HEK293T (cell line): ENCODE measurements around the gene STMN1.

Experiments
- CTCF ChIA-PET: fragments of 350-600 bp; formaldehyde crosslinking; extraction: SDS; loops from one replicate; lab custom pipeline; 2021; ENCODE audit warnings: antibody characterized with exemption, inconsistent platforms; lab: Yijun Ruan, JAX
- POLR2A ChIA-PET: fragments of 350-600 bp; formaldehyde crosslinking; extraction: SDS; loops from one replicate; lab custom pipeline; 2020; ENCODE audit warnings: antibody characterized with exemption, inconsistent platforms; lab: Yijun Ruan, JAX
- DNase-seq: peaks from one replicate; pipeline ENCODE4 v3.0.0; 2012; ENCODE audit warnings: mixed read lengths; ENCODE audit errors: extremely low spot score
- ARNT ChIP-seq: fragments of 450-650 bp; IDR thresholded peaks from 2 replicates; pipeline ENCODE4 v1.6.1; 2017; ENCODE audit warnings: mild to moderate bottlenecking
- BHLHE40 ChIP-seq: fragments of 450-650 bp; IDR thresholded peaks from 2 replicates; pipeline ENCODE4 v1.6.1; 2016; ENCODE audit warnings: mild to moderate bottlenecking, moderate library complexity, borderline replicate concordance
- CTBP1 ChIP-seq: fragments of 450-650 bp; IDR thresholded peaks from 2 replicates; pipeline ENCODE4 v1.6.1; 2016; ENCODE audit warnings: borderline replicate concordance
- ELF4 ChIP-seq: fragments of 450-650 bp; IDR thresholded peaks from 2 replicates; pipeline ENCODE4 v1.6.1; 2017; ENCODE audit warnings: antibody characterized with exemption
- FOXA1 ChIP-seq: fragments of 450-650 bp; IDR thresholded peaks from 2 replicates; pipeline ENCODE4 v1.6.1; 2016; ENCODE audit warnings: mild to moderate bottlenecking
- FOXK2 ChIP-seq: fragments of 450-650 bp; IDR thresholded peaks from 2 replicates; pipeline ENCODE4 v1.6.1; 2016; ENCODE audit warnings: mild to moderate bottlenecking
- FOXM1 ChIP-seq: fragments of 450-650 bp; IDR thresholded peaks from 2 replicates; pipeline ENCODE4 v1.6.1; 2017; ENCODE audit warnings: mild to moderate bottlenecking, borderline replicate concordance
- HDGF ChIP-seq: fragments of 450-650 bp; IDR thresholded peaks from 2 replicates; pipeline ENCODE4 v1.6.1; 2017; ENCODE audit warnings: antibody characterized with exemption, borderline replicate concordance
- L3MBTL2 ChIP-seq: fragments of 450-650 bp; conservative IDR thresholded peaks from 2 replicates; pipeline ENCODE4 v1.6.1; 2016; ENCODE audit warnings: mild to moderate bottlenecking
- LEF1 ChIP-seq: fragments of 450-650 bp; IDR thresholded peaks from 2 replicates; pipeline ENCODE4 v1.6.1; 2017; ENCODE audit warnings: mild to moderate bottlenecking, borderline replicate concordance
- NFRKB ChIP-seq: fragments of 450-650 bp; IDR thresholded peaks from 2 replicates; pipeline ENCODE4 v1.6.1; 2016; ENCODE audit warnings: mild to moderate bottlenecking, moderate library complexity
- PKNOX1 ChIP-seq: fragments of 450-650 bp; IDR thresholded peaks from 2 replicates; pipeline ENCODE4 v1.6.1; 2016
- SP1 ChIP-seq: fragments of 450-650 bp; IDR thresholded peaks from 2 replicates; pipeline ENCODE4 v1.6.1; 2017
- SUZ12 ChIP-seq: fragments of 450-650 bp; IDR thresholded peaks from 2 replicates; pipeline ENCODE4 v1.6.1; 2016; ENCODE audit warnings: mild to moderate bottlenecking
- TARDBP ChIP-seq: fragments of 450-650 bp; IDR thresholded peaks from 2 replicates; pipeline ENCODE4 v1.6.1; 2016
- ZNF384 ChIP-seq: fragments of 450-650 bp; IDR thresholded peaks from 2 replicates; pipeline ENCODE4 v1.6.1; 2016

STMN1 gene

DNA sequence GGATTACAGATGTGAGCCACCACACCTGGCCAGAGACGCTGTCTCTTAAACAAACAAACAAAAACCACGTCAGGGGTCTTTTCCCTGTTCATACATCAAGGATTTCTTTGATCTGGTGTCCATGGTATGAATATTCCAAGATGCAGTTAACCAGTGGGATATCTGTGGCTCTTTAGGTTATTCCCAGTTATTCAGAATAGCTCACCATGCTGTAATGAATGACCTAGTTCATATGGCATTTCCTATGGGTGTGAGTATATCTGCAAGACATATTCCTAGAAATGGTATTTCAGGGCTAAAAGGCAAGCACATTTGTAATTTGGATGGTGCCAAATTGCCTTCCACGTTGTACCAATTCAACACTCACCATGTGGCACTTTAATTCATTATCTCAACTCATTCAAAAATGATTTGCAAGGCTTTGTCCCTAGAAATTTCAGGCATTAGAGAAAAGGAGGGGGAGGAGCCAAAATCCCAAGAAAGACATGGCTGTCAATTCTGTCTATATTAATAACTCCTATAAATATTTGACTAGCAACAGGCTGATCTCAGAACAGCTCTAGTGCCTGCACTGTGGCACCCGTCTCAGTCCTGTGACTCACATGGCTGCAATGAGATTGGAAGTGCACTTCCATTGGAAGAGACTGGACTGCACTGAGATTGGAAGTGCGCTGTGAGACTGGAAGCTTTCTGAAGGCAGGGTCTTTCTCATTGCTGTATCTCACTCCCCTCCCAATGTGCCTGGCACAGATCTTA, 6.0 kb upstream of the STMN1 start:
- ChIA-PET POLR2A (interaction anchor here (0.8 kb wide), 1 partner anchor 86 kb away, joined by 3 read pairs; the partner anchor contains the start of gene PAFAH2), CTCF (no interaction called here)
- no peak for TF ChIP-seq SP1
- no peak for TF ChIP-seq L3MBTL2
- no peak for TF ChIP-seq FOXA1
- TF ChIP-seq CTBP1: no peak
- TF ChIP-seq ZNF384: no peak
- TF ChIP-seq SUZ12: no peak
- no peak for DNase-seq

DNA sequence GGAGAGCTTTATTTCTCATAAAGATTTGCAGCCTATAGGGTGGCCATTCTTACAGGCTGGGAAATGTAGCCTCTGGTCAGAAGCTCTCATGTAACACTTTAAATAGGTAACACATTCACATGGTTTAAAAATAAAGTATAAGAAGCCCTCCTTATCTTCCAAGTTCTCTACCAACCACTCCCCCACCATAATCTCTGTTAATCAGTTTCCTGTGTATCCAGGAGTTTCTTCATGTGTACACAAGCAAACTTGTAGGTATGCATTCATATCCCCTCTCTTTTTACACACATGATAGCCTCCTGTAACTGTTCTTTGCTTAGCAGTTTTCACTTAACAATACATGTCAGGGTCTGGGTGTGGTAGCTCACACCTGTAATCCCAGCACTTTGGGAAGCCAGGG, 4.9 kb upstream of the STMN1 start:
- POLR2A ChIA-PET: no interaction called here
- CTCF ChIA-PET: no interaction called here
- no peak for TF ChIP-seq NFRKB
- TF ChIP-seq BHLHE40: no peak
- no peak for DNase-seq

- POLR2A ChIA-PET: interaction anchor here (1.3 kb wide), 1 partner anchor 11 kb away, joined by 3 read pairs; no protein-coding TSS in a partner anchor
- CTCF ChIA-PET: interaction anchor here (1.1 kb wide), 1 partner anchor 13 kb away, joined by 3 read pairs; no protein-coding TSS in a partner anchor
Measured at GRCh38 chr1:25909040-25909439, 2.8 kb upstream of the STMN1 start.

DNA sequence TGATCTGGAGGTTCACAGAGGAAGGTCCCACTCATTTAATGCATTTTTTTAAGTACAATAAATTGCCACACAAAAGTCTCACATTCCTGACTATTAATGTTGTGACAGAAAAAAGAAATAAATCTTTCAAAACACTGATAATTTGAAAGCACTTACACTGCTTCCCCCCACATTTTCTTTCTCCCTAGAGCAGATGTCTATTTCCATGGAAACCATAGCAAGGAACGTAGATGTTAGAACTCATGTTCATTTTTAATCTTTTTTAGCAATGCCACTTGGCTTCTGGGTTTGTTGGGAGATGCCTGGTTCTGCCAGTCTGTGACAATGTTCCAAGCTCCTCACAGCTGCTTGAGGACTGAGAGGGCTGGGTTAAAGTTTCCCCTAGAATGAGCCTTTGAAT, 1.9 kb upstream of the STMN1 start:
- ChIA-PET CTCF (interaction anchor here (1.1 kb wide), 1 partner anchor 12 kb away, joined by 3 read pairs; no protein-coding TSS in a partner anchor), POLR2A (interaction anchor here (1.3 kb wide), 1 partner anchor 11 kb away, joined by 3 read pairs; no protein-coding TSS in a partner anchor)
- TF ChIP-seq ELF4 (no peak), BHLHE40 (no peak), LEF1 (no peak), CTBP1 (no peak), NFRKB (no peak)
- DNase-seq: no peak

More at GRCh38 chr1:25909040-25909439, 2.8 kb upstream of the STMN1 start:
- TF ChIP-seq TARDBP (no peak), FOXM1 (no peak), HDGF (no peak), PKNOX1 (no peak), NFRKB (no peak), ELF4 (no peak), SP1 (no peak), FOXK2 (no peak), SUZ12 (no peak), BHLHE40 (no peak), CTBP1 (no peak), ZNF384 (no peak), FOXA1 (no peak), LEF1 (no peak), ARNT (no peak), L3MBTL2 (no peak)
- DNase-seq: no peak

DNA sequence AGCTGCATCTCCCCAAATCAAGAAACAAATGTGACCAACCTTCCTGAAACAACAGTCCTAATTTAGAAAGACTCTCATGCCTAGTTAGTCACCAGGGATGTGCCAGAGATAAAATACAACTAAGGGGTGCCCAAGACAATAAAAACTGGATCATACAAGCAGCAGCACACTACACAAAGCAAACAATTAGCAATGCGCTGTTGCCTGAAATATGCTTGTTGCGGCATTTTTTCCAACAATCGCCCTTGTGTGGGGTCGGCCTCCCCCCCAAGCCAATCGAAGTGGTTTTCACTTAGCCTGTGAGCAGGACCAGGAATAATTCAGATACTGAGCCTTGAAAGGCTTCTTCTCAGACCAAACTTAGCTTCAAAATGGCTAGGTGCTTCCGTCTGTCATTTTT, 1.4 kb upstream of the STMN1 start:
- no peak for DNase-seq
- CTCF ChIA-PET: no interaction called here
- TF ChIP-seq HDGF: no peak
- TF ChIP-seq LEF1: no peak
- no peak for TF ChIP-seq BHLHE40
- TF ChIP-seq SP1: no peak
- TF ChIP-seq FOXM1: no peak
- TF ChIP-seq NFRKB: no peak
- no peak for TF ChIP-seq FOXK2
- TF ChIP-seq ZNF384: no peak
- POLR2A ChIA-PET: interaction anchor here (1.3 kb wide), 1 partner anchor 10 kb away, joined by 3 read pairs; no protein-coding TSS in a partner anchor

- CTCF ChIA-PET: no interaction called here
- no peak for DNase-seq
- TF ChIP-seq ARNT (no peak), FOXK2 (no peak), TARDBP (no peak), LEF1 (no peak), L3MBTL2 (no peak), HDGF (no peak), PKNOX1 (no peak), NFRKB (no peak), FOXM1 (no peak), ELF4 (no peak), SUZ12 (no peak), SP1 (no peak)
- POLR2A ChIA-PET: interaction anchor here (1.4 to 3.7 kb wide), 2 partner anchors 10 to 130 kb away, joined by 3 to 17 read pairs; no protein-coding TSS in a partner anchor
Measured at GRCh38 chr1:25906644-25907300, 553 bp upstream of the STMN1 start.
